ENCODE measurements around the gene COG6.

Gene COG6

GRCh38 chr13:39786091-39786490 is 130.6 kb downstream of the COG6 start:
- Histone ChIP-seq H3K4me3 (replicated peaks; ENCODE audit: low read depth, low read length) (no peak overlapping the region), H3K36me3 (ENCODE audit: control insufficient read depth, insufficient read depth, low read length) (no peaks in the 10 kb centered on the region), H3K27me3 (replicated peaks; ENCODE audit: control insufficient read depth, insufficient read depth, low read length) (no peaks in the 10 kb centered on the region)
- no peak for DNase-seq (ENCODE audit: extremely low read depth, insufficient read length)
- TF ChIP-seq CTCF (IDR thresholded peaks at IDR 0.05; ENCODE audit: insufficient read depth, low read length, poor library complexity, severe bottlenecking), result no peak

GRCh38 chr13:39787086-39787487 is 131.6 kb downstream of the COG6 start:
- no peak for DNase-seq (ENCODE audit: extremely low read depth, insufficient read length)
- no peaks in the 10 kb centered on the region for H3K27me3 ChIP-seq (replicated peaks; ENCODE audit: control insufficient read depth, insufficient read depth, low read length)
- H3K4me3 ChIP-seq (replicated peaks; ENCODE audit: low read depth, low read length), result no peak overlapping the region
- H3K36me3 ChIP-seq (ENCODE audit: control insufficient read depth, insufficient read depth, low read length), result no peaks in the 10 kb centered on the region
- TF ChIP-seq CTCF (IDR thresholded peaks at IDR 0.05; ENCODE audit: insufficient read depth, low read length, poor library complexity, severe bottlenecking), result no peak

GRCh38 chr13:39788102-39788501 is 132.6 kb downstream of the COG6 start:
- no peak for TF ChIP-seq CTCF (IDR thresholded peaks at IDR 0.05; ENCODE audit: insufficient read depth, low read length, poor library complexity, severe bottlenecking)
- no peak for DNase-seq (ENCODE audit: extremely low read depth, insufficient read length)
- H3K36me3 ChIP-seq (ENCODE audit: control insufficient read depth, insufficient read depth, low read length), result no peaks in the 10 kb centered on the region
- H3K4me3 ChIP-seq (replicated peaks; ENCODE audit: low read depth, low read length), result no peak overlapping the region
- no peaks in the 10 kb centered on the region for H3K27me3 ChIP-seq (replicated peaks; ENCODE audit: control insufficient read depth, insufficient read depth, low read length)

- no peak for DNase-seq (ENCODE audit: extremely low read depth, insufficient read length)
- TF ChIP-seq CTCF (IDR thresholded peaks at IDR 0.05; ENCODE audit: insufficient read depth, low read length, poor library complexity, severe bottlenecking), result no peak
- Histone ChIP-seq H3K4me3 (replicated peaks; ENCODE audit: low read depth, low read length) (no peak overlapping the region), H3K27me3 (replicated peaks; ENCODE audit: control insufficient read depth, insufficient read depth, low read length) (no peaks in the 10 kb centered on the region), H3K36me3 (ENCODE audit: control insufficient read depth, insufficient read depth, low read length) (no peaks in the 10 kb centered on the region)
Observed at GRCh38 chr13:39789451-39789850, 134.0 kb downstream of the COG6 start.
